ENCODE measurements around the gene GPR158. TPM values are rescaled to one million over a fixed set of nuclear protein-coding genes. Genes with fewer than 3 reads are reported as not detected.

The GPR158 gene
- total RNA-seq, 1 donor from 2014 or later, result not detected

GRCh38 chr10:25425776-25426175, 251.0 kb downstream of the GPR158 start:
- ATAC-seq (ENCODE audit: low read depth) (no peak), DNase-seq (no peak)
- ChIA-PET CTCF (no interaction called here), POLR2A (no interaction called here)
- TF ChIP-seq, protein P1, sequence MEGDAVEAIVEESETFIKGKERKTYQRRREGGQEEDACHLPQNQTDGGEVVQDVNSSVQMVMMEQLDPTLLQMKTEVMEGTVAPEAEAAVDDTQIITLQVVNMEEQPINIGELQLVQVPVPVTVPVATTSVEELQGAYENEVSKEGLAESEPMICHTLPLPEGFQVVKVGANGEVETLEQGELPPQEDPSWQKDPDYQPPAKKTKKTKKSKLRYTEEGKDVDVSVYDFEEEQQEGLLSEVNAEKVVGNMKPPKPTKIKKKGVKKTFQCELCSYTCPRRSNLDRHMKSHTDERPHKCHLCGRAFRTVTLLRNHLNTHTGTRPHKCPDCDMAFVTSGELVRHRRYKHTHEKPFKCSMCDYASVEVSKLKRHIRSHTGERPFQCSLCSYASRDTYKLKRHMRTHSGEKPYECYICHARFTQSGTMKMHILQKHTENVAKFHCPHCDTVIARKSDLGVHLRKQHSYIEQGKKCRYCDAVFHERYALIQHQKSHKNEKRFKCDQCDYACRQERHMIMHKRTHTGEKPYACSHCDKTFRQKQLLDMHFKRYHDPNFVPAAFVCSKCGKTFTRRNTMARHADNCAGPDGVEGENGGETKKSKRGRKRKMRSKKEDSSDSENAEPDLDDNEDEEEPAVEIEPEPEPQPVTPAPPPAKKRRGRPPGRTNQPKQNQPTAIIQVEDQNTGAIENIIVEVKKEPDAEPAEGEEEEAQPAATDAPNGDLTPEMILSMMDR (IDR thresholded peaks at IDR 0.05), result no peak
- Mint-ChIP-seq H3K36me3 (ENCODE audit: low read depth) (no peaks in the 10 kb centered on the region), H3K4me3 (no peak overlapping the region), H3K4me1 (no peaks in the 10 kb centered on the region), H3K9me3 (no peaks in the 10 kb centered on the region), H3K27ac (no peak overlapping the region), H3K27me3 (no peaks in the 10 kb centered on the region)
- intact Hi-C loops (cut with micrococcal nuclease), result no loop called here

- Mint-ChIP-seq H3K27ac (no peak overlapping the region), H3K27me3 (no peaks in the 10 kb centered on the region), H3K4me3 (no peak overlapping the region), H3K4me1 (no peaks in the 10 kb centered on the region), H3K36me3 (ENCODE audit: low read depth) (no peaks in the 10 kb centered on the region), H3K9me3 (peaks cover 2% of the 10 kb centered on the region)
- CTCF ChIA-PET, result no interaction called here
- ATAC-seq (ENCODE audit: low read depth), result no peak
- TF ChIP-seq, protein P1 (IDR thresholded peaks at IDR 0.05), result no peak
- intact Hi-C loops (cut with micrococcal nuclease), result no loop called here
- DNase-seq, result no peak
- POLR2A ChIA-PET, result no interaction called here
Observed at GRCh38 chr10:25436431-25436830, 261.6 kb downstream of the GPR158 start.

DNA sequence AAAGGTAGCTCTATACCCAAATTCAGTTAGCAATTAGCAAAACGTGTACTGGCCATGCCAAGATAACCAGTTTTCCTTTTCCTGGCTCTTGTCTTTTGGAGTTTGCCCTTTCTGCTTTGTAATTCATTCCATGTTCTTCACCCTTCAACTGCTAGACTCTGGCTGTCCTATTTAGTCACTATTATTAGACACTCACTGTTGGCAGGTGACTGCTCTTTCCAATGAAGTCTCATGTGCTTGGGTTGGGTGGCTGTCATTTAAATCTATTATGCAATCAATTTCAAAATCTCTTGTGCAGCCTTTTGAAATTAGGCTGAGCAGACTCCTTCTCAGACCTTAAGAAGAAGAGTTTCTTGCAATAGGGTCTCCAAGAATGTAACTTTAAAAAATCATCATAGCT, 266.5 kb downstream of the GPR158 start:
- no peak for ATAC-seq (ENCODE audit: low read depth)
- TF ChIP-seq, protein P1 (IDR thresholded peaks at IDR 0.05), result no peak
- intact Hi-C loops (cut with micrococcal nuclease), result no loop called here

DNA sequence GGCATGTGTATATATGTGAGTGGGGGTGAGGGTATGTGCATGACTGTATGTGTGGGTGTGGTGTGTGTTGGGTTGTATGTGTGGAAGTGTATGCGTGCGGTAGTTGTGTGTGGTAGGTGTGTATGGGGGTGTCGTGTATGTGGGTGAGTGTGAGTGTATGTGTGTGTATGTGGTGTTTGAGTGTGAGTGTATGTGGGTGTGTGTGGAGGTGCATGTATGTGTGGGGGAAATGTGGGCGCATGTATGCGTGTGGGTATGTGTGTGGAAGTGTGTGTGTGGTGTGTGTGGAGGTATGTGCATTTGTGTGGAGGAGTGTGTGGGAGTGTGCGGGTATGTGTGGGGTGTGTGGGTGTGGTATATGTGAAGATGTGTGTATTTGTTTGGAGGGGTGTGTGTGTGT, 269.5 kb downstream of the GPR158 start:
- CTCF ChIA-PET, result no interaction called here
- no peak overlapping the region for H3K4me3 Mint-ChIP-seq
- H3K27me3 Mint-ChIP-seq, result no peaks in the 10 kb centered on the region
- H3K36me3 Mint-ChIP-seq (ENCODE audit: low read depth), result no peaks in the 10 kb centered on the region
- ATAC-seq (ENCODE audit: low read depth), result no peak
- no peaks in the 10 kb centered on the region for H3K4me1 Mint-ChIP-seq
- POLR2A ChIA-PET, result no interaction called here
- no peak overlapping the region for H3K27ac Mint-ChIP-seq
- TF ChIP-seq, protein P1 (IDR thresholded peaks at IDR 0.05), result no peak
- no peak for DNase-seq
- intact Hi-C loops (cut with micrococcal nuclease), result no loop called here
- no peaks in the 10 kb centered on the region for H3K9me3 Mint-ChIP-seq

More for the DNA sequence above, 266.5 kb downstream of the GPR158 start:
- DNase-seq, result no peak
- ChIA-PET CTCF (no interaction called here), POLR2A (no interaction called here)
- Mint-ChIP-seq H3K27ac (no peak overlapping the region), H3K36me3 (ENCODE audit: low read depth) (no peaks in the 10 kb centered on the region), H3K4me1 (no peaks in the 10 kb centered on the region), H3K27me3 (no peaks in the 10 kb centered on the region), H3K4me3 (no peak overlapping the region), H3K9me3 (peaks cover 2% of the 10 kb centered on the region)

GRCh38 chr10:25451401-25451800, 276.6 kb downstream of the GPR158 start:
- no peaks in the 10 kb centered on the region for H3K36me3 Mint-ChIP-seq (ENCODE audit: low read depth)
- no peak overlapping the region for H3K27ac Mint-ChIP-seq
- ATAC-seq (ENCODE audit: low read depth), result no peak
- DNase-seq, result no peak
- TF ChIP-seq, protein P1 (IDR thresholded peaks at IDR 0.05), result no peak
- no peaks in the 10 kb centered on the region for H3K27me3 Mint-ChIP-seq
- ChIA-PET CTCF (no interaction called here), POLR2A (no interaction called here)
- no peaks in the 10 kb centered on the region for H3K4me1 Mint-ChIP-seq
- H3K9me3 Mint-ChIP-seq, result peaks cover 10% of the 10 kb centered on the region
- no peak overlapping the region for H3K4me3 Mint-ChIP-seq
- intact Hi-C loops (cut with micrococcal nuclease), result no loop called here

Measured in activated B cell treated with CpG ODN at 0.5 μM for 24 hours (primary cell).